CD4-positive, alpha-beta T cell (primary cell): ENCODE results near the gene SH3BP1. TPM values are rescaled to one million over a fixed set of nuclear protein-coding genes. Genes with fewer than 3 reads are reported as not detected.
A peak's percentile ranks its signal among the peaks of the same experiment; 100 is the strongest.

Experiments used
- ATAC-seq: fragments of 200-7000 bp; cut with Tn5 transposase; one replicate; pipeline ENCODE4 v1.10.0; 2022; ENCODE audit warnings: mild to moderate bottlenecking; ENCODE audit not compliant: poor library complexity
- CTCF ChIA-PET: fragments of 350-600 bp; sonication (Branson Sonifier 250); formaldehyde crosslinking; loops from one replicate; lab custom pipeline; 2021; ENCODE audit warnings: antibody characterized with exemption, inconsistent platforms; lab: Charles Lee
- POLR2A ChIA-PET: fragments of 350-600 bp; sonication (Branson Sonifier 250); formaldehyde crosslinking; loops from one replicate; lab custom pipeline; 2021; ENCODE audit warnings: antibody characterized with exemption, inconsistent platforms; lab: Charles Lee
- DNase-seq, 14 experiments: peaks; one replicate each; pipeline ENCODE4 v3.0.0-alpha.2; 2013 to 2020; ENCODE audit warnings: mixed read lengths in 2 of 14
- H3K27ac ChIP-seq, 2 donors: one replicate each; pipeline versions ENCODE4 v1.5.1 to v1.7.0; 2013; ENCODE audit warnings: low read length in 2 of 2, low read depth in 1 of 2, mild to moderate bottlenecking in 1 of 2
- H3K27me3 ChIP-seq, 2 experiments: 1 replicate in 1 of 2; 2 replicates in 1 of 2; pipeline versions ENCODE4 v1.6.1 to v1.7.0; 2013; ENCODE audit warnings: low read length in 2 of 2, control low read depth in 1 of 2, mild to moderate bottlenecking in 1 of 2, moderate library complexity in 1 of 2; ENCODE audit not compliant: insufficient read depth in 2 of 2, control insufficient read depth in 1 of 2
- H3K36me3 ChIP-seq: one replicate; pipeline ENCODE4 v1.6.1; 2013; ENCODE audit warnings: low read length, control low read depth; ENCODE audit not compliant: insufficient read depth
- H3K4me1 ChIP-seq: one replicate; pipeline ENCODE4 v1.6.1; 2013; ENCODE audit warnings: low read length, control low read depth; ENCODE audit not compliant: insufficient read depth
- H3K4me3 ChIP-seq: one replicate; pipeline ENCODE4 v1.5.1; 2013; ENCODE audit warnings: mild to moderate bottlenecking, low read length, moderate library complexity
- H3K9me3 ChIP-seq, 2 experiments: 1 replicate in 1 of 2; 2 replicates in 1 of 2; pipeline versions ENCODE4 v1.6.1 to v1.7.0; 2013; ENCODE audit warnings: low read length in 2 of 2, mild to moderate bottlenecking in 2 of 2, control low read depth in 1 of 2, moderate library complexity in 1 of 2; ENCODE audit not compliant: control insufficient read depth in 1 of 2, insufficient read depth in 1 of 2
- H3K27ac Mint-ChIP-seq: one replicate; pipeline ENCODE4 v1.8.0; 2020; ENCODE audit warnings: mixed read lengths
- H3K27me3 Mint-ChIP-seq: one replicate; pipeline ENCODE4 v1.8.0; 2021; ENCODE audit warnings: mixed read lengths
- H3K36me3 Mint-ChIP-seq: one replicate; pipeline ENCODE4 v1.8.0; 2021; ENCODE audit warnings: low read depth, mixed read lengths
- H3K4me1 Mint-ChIP-seq: one replicate; pipeline ENCODE4 v1.8.0; 2021; ENCODE audit warnings: low read depth, mixed read lengths
- H3K4me3 Mint-ChIP-seq: one replicate; pipeline ENCODE4 v1.8.0; 2020; ENCODE audit warnings: mild to moderate bottlenecking, mixed read lengths
- H3K9me3 Mint-ChIP-seq: one replicate; pipeline ENCODE4 v1.8.0; 2020; ENCODE audit warnings: mixed read lengths
- intact Hi-C, 2 experiments: fragments of 100-400 bp; cut with DNase I in 1 of 2; cut with micrococcal nuclease in 1 of 2; formaldehyde crosslinking; loops; one replicate each; pipeline versions ENCODE4 v1.15.1 to v1.9.0; 2023 to 2025; cut with DNase I, micrococcal nuclease
- total RNA-seq, 174 experiments: library from RNA in 2 of 174; stranded (reverse) in 2 of 174; gene quantifications; one replicate each; pipeline ENCODE4 v1.2.3 and lab custom pipeline; 2021 to 2026
- TF ChIP-seq, protein P1 (sequence below): fragments of 200-600 bp; IDR thresholded peaks from one replicate; pipeline ENCODE4 v1.8.0; 2022; ENCODE audit warnings: antibody characterized with exemption, mild to moderate bottlenecking

Gene SH3BP1
- total RNA-seq, 2 experiments from 2014 or later = 46.9 to 49.0 TPM

DNA sequence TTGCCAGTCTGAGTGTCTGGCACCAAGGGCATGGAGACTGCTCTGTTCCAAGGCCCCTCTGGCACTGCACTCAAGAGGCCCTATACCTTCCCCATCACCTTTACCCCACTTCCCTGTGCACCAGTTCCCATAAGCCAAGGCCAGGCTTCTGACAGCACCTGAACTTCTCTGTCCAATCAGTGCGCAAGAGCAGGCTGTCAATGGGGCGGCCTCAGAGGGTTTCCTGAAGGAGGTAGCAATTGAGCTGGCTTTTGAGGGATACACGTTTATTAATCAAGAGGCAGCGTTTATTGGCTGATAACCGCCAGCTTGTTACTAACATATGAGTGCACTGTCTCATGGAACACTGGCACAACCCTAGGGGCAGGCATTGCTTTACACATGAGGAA lies 2.1 kb downstream of the SH3BP1 start:
- Histone ChIP-seq H3K9me3 (no peaks in the 10 kb centered on the region), H3K27ac (peak overlapping the region; percentile 65 to 77), H3K36me3 (peaks cover 54% of the 10 kb centered on the region), H3K4me3 (peak overlapping the region; percentile 97), H3K27me3 (no peaks in the 10 kb centered on the region), H3K4me1 (peaks cover 76% of the 10 kb centered on the region)
- no peak for DNase-seq
- ChIA-PET POLR2A (interaction anchor here (1.1 to 9.5 kb wide), 7 partner anchors 15 to 40 kb away, joined by 4 to 107 read pairs (median 42); partner anchors contain the start of genes GGA1, LGALS1 and PDXP), CTCF (interaction anchor here (1.1 to 7.4 kb wide), 3 partner anchors 18 to 39 kb away, joined by 3 to 171 read pairs (median 33); partner anchors contain the start of genes LGALS1, NOL12 and PDXP)
- TF ChIP-seq, protein P1, sequence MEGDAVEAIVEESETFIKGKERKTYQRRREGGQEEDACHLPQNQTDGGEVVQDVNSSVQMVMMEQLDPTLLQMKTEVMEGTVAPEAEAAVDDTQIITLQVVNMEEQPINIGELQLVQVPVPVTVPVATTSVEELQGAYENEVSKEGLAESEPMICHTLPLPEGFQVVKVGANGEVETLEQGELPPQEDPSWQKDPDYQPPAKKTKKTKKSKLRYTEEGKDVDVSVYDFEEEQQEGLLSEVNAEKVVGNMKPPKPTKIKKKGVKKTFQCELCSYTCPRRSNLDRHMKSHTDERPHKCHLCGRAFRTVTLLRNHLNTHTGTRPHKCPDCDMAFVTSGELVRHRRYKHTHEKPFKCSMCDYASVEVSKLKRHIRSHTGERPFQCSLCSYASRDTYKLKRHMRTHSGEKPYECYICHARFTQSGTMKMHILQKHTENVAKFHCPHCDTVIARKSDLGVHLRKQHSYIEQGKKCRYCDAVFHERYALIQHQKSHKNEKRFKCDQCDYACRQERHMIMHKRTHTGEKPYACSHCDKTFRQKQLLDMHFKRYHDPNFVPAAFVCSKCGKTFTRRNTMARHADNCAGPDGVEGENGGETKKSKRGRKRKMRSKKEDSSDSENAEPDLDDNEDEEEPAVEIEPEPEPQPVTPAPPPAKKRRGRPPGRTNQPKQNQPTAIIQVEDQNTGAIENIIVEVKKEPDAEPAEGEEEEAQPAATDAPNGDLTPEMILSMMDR = no peak
- ATAC-seq = no peak
- Mint-ChIP-seq H3K4me1 (peaks cover 53% of the 10 kb centered on the region), H3K9me3 (no peaks in the 10 kb centered on the region), H3K27me3 (no peaks in the 10 kb centered on the region), H3K27ac (peak overlapping the region; percentile 90), H3K4me3 (peak overlapping the region; percentile 100), H3K36me3 (peaks cover 60% of the 10 kb centered on the region)
- intact Hi-C loops = loop anchor here in 1 of 2 experiments (2.0 kb wide), 1 partner anchor 17 kb away; the partner anchor contains the start of gene PDXP

DNA sequence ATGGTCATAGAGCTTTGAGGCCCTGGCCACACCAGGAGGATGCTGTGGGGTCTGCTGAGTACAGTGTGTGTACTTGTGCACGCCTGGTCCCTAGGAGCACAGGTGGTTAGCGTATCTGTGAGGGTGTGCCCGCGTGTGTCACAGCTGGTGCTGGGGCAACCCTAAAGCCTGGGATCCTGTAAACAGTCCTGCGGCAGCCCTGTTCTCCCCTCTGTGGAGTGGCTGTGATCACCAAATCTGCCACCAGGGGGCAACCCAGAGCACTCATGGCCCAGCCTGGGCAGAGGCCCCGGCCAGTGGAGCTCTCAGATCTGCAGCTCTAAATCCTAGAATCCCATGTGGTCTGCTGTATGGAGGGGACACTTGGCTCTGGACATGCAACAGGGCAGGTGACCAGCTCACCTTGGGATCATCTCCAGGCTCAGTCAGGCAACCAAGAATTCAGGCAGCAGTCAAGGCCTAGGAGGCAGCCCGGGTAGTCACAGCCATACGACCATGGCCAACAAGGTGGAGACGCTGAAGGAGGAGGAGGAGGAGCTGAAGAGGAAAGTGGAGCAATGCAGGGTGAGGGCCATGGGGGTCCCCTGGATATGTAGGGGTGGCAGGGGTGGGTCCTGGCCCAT lies 3.9 kb downstream of the SH3BP1 start:
- Mint-ChIP-seq H3K36me3 (peaks cover 72% of the 10 kb centered on the region), H3K9me3 (no peaks in the 10 kb centered on the region), H3K27ac (peak overlapping the region; percentile 80), H3K4me3 (peak overlapping the region; percentile 85), H3K27me3 (no peaks in the 10 kb centered on the region), H3K4me1 (peaks cover 35% of the 10 kb centered on the region)
- Histone ChIP-seq H3K4me1 (peaks cover 65% of the 10 kb centered on the region), H3K9me3 (no peaks in the 10 kb centered on the region), H3K27ac (no peak overlapping the region), H3K4me3 (no peak overlapping the region), H3K27me3 (no peaks in the 10 kb centered on the region), H3K36me3 (peaks cover 72% of the 10 kb centered on the region)
- POLR2A ChIA-PET = interaction anchor here (0.6 to 9.5 kb wide), 17 partner anchors 10 to 52 kb away, joined by 3 to 107 read pairs (median 7); partner anchors contain the start of genes GGA1, LGALS1, NOL12 and PDXP
- ATAC-seq = peak; percentile 68
- TF ChIP-seq, protein P1 = peak; percentile 91
- DNase-seq = peak; percentile 73 to 94 (median 87)
- CTCF ChIA-PET = interaction anchor here (0.7 to 7.4 kb wide), 15 partner anchors 12 to 53 kb away, joined by 3 to 171 read pairs (median 6); partner anchors contain the start of genes GGA1, LGALS1, NOL12 and PDXP
- intact Hi-C loops = loop anchor here (1.0 to 2.0 kb wide), 3 partner anchors 15 to 38 kb away; partner anchors contain the start of gene PDXP (in 1 of the 2)

DNA sequence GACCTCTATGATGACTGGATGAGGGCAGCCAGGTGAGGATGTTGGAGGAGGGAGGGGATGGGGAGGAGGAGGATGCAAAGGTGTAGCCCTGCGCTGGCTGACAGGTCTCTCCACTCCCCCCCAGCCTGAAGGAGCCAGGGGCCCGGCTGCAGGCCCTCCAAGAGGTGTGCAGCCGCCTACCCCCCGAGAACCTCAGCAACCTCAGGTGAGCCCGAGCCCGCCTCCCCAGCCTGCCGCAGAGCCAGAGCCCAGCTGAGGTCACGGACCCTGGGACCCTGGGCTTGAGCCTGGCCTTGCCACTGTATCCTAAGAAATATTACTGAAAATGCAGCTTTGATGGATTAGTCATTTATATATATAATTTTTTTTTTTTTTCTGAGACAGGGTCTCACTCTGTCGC lies 7.8 kb downstream of the SH3BP1 start:
- Histone ChIP-seq H3K27ac (no peak overlapping the region), H3K4me3 (no peak overlapping the region), H3K36me3 (peaks cover 96% of the 10 kb centered on the region), H3K27me3 (no peaks in the 10 kb centered on the region), H3K9me3 (no peaks in the 10 kb centered on the region), H3K4me1 (peaks cover 35% of the 10 kb centered on the region)
- ChIA-PET CTCF (no interaction called here), POLR2A (interaction anchor here (1.2 kb wide), 1 partner anchor 11 kb away, joined by 3 read pairs; the partner anchor contains the start of gene PDXP)
- Mint-ChIP-seq H3K27ac (no peak overlapping the region), H3K9me3 (no peaks in the 10 kb centered on the region), H3K4me3 (no peak overlapping the region), H3K4me1 (peaks cover 16% of the 10 kb centered on the region), H3K27me3 (no peaks in the 10 kb centered on the region), H3K36me3 (peaks cover 87% of the 10 kb centered on the region)
- intact Hi-C loops = no loop called here
- TF ChIP-seq, protein P1 = no peak
- no peak for ATAC-seq
- DNase-seq = no peak
